ENCODE measurements around the gene PDE1C.
"Not testable (repeated sequence)": the region's sequence is repeated elsewhere in the genome, so short reads cannot be mapped to it uniquely, and the experiment has no call there.

Gene PDE1C

GRCh38 chr7:32042900-32043299 is 27.3 kb downstream of the PDE1C start:
- DNase-seq = no peak

DNA sequence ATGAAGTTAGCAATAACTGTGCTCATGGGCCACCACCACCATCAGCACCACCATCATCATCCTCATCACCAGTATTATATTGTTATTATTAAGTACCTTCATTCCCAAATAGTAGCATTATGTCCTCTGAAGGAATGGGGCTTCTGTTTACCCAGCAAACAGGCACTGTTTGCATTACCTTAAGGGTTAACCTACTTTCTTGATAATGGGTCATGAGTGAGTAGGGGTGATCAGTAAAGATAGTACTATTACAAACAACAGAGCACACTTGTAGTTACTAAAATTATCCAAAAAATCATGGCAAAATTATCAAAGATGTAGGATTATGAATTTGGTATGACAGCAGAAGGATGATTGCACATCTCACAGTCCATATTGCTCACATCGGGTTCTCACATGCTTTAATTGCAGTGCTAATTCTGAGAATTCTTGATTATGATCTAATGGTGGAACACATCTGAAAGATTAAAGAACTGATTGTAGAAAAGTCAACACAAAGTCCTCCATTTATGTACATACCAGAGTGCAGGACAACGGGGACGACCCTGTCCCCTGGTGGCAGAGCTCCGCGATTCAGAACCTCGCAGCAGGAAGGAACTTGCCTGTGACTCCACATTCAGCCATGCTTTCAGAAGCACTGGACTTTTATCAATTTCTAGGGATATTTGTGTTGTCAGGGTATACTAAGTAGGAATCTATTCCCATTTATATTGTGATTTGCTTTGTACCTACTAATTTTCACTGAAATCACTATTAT is 31.0 kb downstream of the PDE1C start:
- DNase-seq = peak in 1 of 2 donors; percentile 4

GRCh38 chr7:32037650-32038198 is 32.5 kb downstream of the PDE1C start:
- DNase-seq = no peak

DNA sequence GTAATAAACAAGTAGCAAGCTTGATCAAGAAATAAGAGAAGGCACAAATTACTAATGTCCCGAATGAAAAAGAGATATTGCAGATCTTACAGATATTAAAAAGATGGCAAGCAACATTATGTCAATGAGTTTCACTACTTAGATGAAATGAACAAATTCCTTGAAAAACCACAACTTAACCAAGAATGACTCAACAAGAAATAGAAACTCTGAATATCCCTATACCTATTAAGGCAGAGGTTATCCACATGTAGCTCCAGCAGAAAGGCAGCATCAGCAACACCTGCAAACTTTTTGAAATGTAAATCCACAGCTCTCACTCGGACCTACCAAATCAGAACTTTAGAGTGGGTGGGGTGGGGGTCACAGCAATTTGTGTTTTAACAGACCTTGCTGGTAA is 33.6 kb downstream of the PDE1C start:
- DNase-seq = no peak

- no peak for DNase-seq
Observed at GRCh38 chr7:32034052-32034451, 36.2 kb downstream of the PDE1C start.

- DNase-seq = no peak
Observed at GRCh38 chr7:32033006-32033405, 37.2 kb downstream of the PDE1C start.

- no peak for DNase-seq
Observed at GRCh38 chr7:32032211-32032610, 38.0 kb downstream of the PDE1C start.

GRCh38 chr7:32030904-32031692 is 39.1 kb downstream of the PDE1C start:
- DNase-seq = peak in 1 of 2 donors; percentile 7

DNA sequence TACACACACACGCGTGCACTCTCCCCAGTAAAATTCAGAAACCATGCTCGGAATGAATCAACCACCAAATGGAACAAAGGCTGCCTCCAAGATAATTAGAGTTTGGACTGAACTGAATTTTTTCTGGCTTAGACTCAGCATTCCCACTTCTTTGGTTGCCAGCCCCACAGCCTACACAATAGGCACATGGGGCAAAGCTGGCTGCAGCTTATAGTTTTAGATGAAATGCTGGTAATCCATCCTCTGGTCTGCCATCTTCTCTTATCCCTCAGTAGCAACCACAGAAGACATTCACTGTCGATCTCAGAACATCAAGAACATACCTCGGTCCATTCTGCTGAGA is 44.2 kb downstream of the PDE1C start:
- no peak for DNase-seq

- DNase-seq = no peak
Observed at GRCh38 chr7:32025381-32026082, 44.7 kb downstream of the PDE1C start.

- no peak for DNase-seq
Observed at GRCh38 chr7:32023376-32023775, 46.8 kb downstream of the PDE1C start.

DNA sequence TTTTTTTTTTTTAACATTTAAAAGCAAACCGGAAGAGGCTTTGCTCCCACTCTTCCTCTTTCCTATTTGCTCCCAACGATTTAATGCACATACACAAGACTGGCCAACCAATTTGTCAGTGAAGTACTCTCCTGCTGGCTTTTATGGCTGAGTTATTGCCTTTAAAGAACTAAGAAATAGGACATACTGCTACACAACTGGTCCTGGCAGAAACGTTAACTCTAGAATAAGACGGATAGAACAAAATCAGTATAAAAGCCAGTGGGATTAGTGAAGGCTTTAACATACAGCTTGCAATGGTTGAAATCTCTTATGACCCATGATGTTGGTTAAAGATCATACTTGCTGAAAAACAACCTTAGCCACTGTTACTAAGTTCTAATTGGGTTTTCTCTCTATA is 47.2 kb downstream of the PDE1C start:
- no peak for DNase-seq

GRCh38 chr7:32020551-32021159 is 49.6 kb downstream of the PDE1C start:
- DNase-seq = no peak

DNA sequence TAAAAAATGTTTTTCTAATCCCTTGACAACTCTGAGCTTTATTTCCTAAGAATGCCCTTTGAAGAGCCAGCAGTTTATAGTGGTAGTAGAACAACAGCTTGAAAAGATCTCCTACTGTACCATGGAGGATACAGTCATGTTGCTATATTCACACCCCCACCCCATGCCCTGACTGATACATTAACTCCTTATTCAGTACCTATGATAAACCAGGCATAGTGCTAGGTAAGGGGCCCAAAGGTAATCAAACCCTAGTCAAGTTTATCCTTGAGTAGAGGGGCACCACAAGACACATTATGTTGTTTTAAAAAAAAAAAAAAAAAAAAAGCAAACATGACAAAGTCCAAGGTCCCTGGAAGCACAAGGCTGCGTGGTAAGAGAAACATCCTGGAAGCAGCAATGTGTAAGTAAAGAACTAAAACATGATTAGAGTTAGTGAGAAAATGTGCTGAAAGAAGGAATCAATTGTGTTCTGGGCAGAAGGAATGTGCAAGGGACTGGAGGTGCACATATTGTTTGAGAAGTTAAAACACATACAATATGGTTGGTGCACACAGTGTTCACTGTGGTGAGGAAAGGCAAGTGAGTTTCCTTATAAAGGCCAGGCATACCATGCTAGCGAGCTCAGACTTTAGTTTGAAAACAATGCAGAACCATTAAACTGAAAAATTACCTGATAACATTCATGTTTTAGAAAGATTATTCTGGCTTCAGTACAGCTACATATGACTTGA is 51.2 kb downstream of the PDE1C start:
- no peak for DNase-seq

DNA sequence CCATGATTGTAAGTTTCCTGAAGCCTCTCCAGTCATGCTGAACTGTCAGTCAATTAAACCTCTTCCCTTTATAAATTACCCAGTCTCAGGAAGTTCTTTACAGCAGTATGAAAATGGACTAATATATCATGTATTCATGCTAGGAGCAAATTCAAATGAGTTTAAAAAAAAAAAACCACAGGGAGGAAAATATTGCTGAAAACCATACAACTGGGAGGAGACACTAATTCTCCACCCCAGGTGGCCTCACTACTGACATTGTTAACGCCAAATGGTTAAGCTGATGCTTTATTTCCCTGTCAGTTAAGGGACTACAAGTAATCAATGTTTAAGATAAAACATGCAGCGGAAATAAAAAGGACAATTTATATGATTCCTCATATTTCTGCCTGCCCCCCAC is 55.1 kb downstream of the PDE1C start:
- no peak for DNase-seq

DNA sequence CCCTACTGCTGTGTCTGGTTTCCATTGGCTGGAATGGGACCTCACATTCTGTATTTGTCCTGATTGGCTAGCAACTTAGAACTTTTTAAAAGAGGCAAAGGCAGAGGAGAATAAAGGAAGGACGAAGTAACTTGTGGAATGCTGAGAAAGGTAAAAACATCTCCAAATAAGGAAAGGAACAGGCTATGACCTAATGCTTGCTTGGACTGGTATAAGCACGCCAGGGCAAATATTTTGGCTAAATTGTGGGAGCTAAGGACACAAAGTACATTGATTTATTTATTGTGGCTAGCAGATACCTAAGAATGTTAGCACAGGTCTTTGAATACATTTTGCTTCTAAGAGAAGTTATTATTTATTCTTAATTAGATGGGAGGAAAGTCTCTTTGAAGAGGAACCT is 56.7 kb downstream of the PDE1C start:
- DNase-seq = not testable (repeated sequence)

- DNase-seq = no peak
Observed at GRCh38 chr7:32005577-32005976, 64.6 kb downstream of the PDE1C start.

- no peak for DNase-seq
Observed at GRCh38 chr7:32001948-32002347, 68.3 kb downstream of the PDE1C start.

DNA sequence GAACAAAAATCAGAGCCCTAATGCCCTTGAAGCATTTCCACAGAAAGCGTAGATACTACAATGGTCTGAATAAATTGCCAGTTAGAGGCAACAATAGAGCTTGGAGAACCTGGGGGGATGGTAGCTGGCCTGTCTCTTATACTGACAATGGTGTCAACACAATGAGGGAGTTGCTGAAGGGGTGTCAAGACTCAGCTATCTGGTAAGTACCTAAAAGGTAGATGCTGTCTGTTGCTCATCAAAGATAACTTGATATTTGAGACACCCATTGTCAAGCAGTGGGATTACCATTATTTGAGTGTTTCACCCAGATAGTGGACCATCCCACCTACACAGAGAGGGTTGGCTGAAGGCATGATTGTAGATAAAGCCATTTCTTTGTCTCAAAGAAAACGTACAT is 72.8 kb downstream of the PDE1C start:
- DNase-seq = no peak

DNA sequence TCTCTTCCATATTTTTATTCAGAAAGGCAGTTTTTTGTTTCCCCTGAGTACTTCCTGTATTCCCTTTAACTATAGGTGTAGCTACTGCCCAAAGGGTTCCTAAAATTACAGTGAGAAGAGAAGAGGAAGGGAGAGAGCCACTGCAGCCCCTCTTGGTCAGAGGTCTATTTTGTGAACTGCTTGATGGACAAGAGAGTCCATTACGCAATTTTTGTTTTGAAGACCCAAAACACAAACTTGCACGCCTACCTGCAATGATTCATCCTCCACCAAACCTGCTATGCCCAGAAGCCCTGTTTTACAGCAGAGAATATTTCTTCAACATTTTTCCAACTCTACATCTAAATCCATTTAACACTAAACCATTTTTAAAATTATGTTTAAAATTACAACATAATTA is 75.1 kb downstream of the PDE1C start:
- DNase-seq = no peak

DNA sequence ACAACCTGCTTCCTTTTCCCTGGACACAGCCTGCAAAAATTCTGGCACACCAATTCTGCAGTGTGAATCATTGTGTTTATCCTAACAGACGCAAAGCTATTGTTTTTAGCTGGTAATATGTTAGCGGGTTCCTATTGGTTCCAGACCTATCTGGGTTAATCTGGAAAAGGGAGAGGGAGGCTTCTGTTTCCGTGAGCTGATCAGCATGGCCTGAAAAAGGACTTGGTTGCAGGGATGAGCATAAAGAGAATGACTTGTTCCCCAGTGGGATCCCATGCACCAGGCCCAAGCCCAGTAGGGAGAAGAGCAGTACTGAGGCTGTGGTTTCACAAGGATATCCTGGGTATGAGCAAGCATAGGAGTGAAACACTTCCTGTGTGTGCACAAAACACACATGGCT is 78.4 kb downstream of the PDE1C start:
- no peak for DNase-seq

- DNase-seq = no peak
Observed at GRCh38 chr7:31991406-31991805, 78.8 kb downstream of the PDE1C start.
